Measurements from ENCODE around the gene AIG1.

- TF ChIP-seq, protein P1, sequence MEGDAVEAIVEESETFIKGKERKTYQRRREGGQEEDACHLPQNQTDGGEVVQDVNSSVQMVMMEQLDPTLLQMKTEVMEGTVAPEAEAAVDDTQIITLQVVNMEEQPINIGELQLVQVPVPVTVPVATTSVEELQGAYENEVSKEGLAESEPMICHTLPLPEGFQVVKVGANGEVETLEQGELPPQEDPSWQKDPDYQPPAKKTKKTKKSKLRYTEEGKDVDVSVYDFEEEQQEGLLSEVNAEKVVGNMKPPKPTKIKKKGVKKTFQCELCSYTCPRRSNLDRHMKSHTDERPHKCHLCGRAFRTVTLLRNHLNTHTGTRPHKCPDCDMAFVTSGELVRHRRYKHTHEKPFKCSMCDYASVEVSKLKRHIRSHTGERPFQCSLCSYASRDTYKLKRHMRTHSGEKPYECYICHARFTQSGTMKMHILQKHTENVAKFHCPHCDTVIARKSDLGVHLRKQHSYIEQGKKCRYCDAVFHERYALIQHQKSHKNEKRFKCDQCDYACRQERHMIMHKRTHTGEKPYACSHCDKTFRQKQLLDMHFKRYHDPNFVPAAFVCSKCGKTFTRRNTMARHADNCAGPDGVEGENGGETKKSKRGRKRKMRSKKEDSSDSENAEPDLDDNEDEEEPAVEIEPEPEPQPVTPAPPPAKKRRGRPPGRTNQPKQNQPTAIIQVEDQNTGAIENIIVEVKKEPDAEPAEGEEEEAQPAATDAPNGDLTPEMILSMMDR (IDR thresholded peaks at IDR 0.05; ENCODE audit: low read length) = no peak
- TF ChIP-seq EZH2 (optimal IDR thresholded peaks at IDR 0.05; ENCODE audit: low read depth, low read length) (no peak), EZH2phosphoT487 (IDR thresholded peaks at IDR 0.05; ENCODE audit: low read length) (no peak)
These were observed 154.7 kb downstream of the AIG1 start for GRCh38 chr6:143215363-143215762.

All from MM.1S (cell line).